ENCODE measurements around the gene VSIG10L. TPM values are rescaled to one million over a fixed set of nuclear protein-coding genes. Genes with fewer than 3 reads are reported as not detected.

The VSIG10L gene
- total RNA-seq, 1 donor from 2014 or later = 1.2 TPM

GRCh38 chr19:51317968-51318367 is 24.0 kb downstream of the VSIG10L start:
- no peak for DNase-seq (ENCODE audit: low read depth)

- no peak for DNase-seq (ENCODE audit: low read depth)
Measured at GRCh38 chr19:51317376-51317775, 24.6 kb downstream of the VSIG10L start.

- DNase-seq (ENCODE audit: low read depth) = no peak
Measured at GRCh38 chr19:51316688-51317087, 25.3 kb downstream of the VSIG10L start.

DNA sequence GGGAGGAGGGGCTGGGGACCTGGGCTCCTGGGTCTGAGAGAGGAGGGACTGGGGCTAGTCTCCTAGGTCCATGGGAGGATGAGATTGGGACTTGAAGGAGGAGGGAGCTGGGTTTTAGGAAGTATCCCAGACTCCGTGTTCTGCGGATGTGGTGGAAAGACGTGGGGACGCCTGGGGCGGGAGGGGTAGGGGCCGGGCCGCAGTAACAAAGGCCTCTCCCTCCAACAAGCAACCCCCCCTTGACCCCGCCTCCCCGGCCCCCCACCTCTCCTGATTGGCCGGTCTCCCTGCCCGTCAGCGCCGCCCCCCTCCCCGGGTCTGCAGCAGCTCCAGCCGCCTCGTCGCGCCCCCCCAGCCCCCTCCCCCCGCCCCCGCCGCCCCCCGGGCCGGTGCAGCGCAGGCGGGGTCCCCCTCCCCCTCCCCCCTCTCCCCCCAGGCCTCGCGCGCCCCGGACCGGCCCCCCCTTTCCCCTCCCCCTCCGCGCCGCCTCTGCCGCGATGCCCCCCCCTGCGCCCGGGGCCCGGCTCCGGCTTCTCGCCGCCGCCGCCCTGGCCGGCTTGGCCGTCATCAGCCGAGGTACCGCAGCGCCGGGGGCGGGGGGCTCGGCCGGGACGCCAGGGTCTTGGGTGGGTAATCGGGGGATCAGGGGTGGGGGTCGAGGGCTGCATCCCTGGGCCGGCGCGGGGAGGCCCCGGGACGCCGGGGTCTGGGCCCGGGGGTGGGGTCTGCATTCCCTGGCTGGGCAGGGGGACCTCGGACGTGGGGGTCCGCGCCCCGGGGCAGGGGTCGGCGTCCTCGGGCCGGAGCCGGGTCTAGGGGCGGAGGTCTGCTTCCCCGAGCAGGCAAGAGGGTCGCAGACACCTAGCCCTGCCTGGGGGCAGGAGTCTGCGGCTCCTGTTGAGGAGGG is 30.3 kb downstream of the VSIG10L start, which contains the start of gene IGLON5:
TSS of gene IGLON5 (plus strand) at position 294 of the 907 bp plus-strand sequence. CDS start at position 498, 204 bp downstream.
- DNase-seq (ENCODE audit: low read depth) = no peak

DNA sequence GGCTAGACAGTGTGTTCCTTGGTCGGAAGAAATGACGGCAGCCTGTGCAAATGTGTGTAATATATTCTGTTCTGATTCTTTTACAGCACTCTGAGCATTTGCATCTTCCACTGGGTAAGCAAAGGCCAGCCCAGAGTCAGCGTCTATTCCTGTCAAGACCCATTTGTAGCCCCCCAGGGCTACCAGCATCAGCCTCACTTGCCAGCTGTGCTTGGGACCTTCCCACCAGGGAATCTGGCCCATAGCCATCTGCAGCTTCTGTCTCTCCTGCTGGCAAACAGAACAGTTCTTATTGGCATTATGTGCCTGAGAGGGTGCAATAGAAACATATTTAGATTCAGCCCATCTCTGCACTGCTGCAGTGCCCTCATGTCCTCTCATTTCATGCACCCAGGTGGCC is 36.5 kb downstream of the VSIG10L start:
- DNase-seq (ENCODE audit: low read depth) = no peak

GRCh38 chr19:51301266-51301665 is 40.7 kb downstream of the VSIG10L start:
- DNase-seq (ENCODE audit: low read depth) = no peak

DNA sequence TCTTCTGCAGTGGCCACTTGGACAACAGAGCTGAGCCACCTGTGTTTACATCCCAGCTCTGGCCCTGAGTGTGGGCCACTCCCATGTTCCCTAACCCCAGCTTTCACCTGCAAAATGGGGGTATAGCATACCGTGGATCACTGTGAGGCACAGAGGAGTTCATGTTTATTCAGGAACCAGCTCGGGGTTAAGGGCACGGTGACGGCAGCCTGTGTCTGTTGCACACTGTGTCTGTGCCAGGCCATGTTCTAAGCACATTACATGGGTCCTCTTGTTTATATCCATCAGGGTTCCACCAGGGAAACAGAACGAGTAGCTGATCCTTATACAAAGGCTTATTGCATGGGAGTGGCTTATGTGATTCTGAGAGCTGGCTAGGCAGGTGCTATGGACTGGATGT is 44.5 kb downstream of the VSIG10L start:
- no peak for DNase-seq (ENCODE audit: low read depth)

DNA sequence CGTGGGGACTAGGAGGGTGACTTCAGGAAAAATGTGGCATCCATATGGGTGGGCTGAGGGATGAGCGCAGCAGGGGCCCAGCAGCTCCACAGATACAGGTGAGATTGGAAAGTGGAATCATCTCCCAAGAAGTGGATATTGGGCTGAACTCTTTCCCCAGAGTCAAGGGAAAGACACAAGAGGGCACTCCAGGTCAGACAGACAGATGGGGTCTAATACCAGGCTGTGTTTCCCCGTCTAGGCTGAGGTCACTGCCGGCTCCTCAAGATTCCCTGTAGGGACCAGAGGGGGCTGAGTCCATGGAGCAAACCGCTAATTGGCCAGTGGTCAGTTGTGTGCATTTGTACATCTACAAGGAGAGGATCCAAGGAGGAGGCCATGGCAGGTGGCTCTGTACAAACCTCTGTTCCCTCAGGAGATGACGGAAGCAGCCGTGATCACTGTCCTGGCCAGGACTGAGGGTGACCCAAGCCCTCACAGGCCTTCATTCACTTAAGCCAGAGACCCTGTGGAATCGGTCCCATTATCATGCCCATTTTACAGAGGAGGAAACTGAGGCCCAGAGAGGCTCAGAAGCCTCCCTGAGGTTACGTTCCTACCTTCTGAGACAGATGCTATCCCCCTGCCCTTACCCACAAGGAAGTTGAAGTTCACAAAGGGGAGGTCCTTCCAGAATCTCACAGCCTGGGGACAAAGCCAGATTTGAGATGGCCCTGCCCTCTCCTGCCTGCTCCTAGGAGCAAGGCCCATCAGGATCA is 45.4 kb downstream of the VSIG10L start:
- DNase-seq (ENCODE audit: low read depth) = no peak

GRCh38 chr19:51295382-51296126 is 46.4 kb downstream of the VSIG10L start:
- DNase-seq (ENCODE audit: low read depth) = no peak

DNA sequence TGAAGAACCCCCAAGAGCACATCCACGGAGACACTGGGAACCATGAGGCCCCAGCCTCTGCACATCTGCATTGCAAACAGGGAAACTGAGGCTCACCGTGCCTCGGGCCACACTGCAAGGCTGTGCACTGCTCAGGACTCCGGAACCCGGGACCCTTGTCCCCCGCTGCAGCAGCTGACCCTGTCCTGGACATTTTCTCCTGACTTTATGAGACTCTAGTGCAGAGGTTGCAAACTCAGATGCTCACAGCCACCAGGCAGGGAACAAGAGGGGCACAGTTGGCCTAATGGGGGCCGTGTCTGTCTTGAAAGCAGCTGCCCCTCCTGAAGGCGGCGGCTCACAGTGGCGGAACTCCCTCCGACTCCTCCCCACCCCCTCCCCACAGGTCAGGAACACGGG is 47.0 kb downstream of the VSIG10L start:
- DNase-seq (ENCODE audit: low read depth) = no peak

DNA sequence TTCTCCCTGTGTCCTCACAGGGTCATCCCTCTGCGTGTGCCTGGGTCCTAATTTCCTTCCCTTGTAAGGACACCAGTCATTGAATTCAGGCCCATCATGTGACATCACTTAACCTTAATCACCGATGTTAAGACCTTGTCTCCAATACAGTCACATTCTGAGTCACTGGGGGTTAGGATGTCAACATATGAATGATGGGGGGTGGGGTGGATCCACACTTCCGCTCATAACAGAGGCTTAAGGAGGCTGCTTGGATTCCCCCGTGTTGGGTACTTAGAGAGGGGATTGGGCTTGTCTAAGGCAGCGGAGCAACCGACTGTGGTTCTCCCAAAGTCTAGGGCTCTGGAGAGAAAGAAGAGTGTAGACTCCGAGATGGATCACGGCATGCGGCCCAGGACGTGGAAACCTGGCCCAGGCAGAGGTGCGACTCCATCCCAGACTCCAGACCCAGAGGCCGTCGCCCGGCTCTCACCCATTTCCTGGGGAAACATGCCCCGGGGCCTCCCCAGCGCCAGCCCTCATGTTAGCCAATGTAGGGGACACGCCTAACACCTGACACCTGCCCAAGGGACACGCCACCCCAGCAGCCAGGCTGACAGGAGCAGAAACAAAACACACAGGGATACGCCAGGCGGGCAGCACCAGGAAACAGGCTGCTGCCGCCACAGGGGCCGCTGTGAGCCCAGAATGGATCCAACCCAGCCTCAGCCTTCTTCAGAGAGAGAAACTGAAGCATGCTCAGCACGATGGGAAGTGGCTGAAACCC is 47.5 kb downstream of the VSIG10L start:
- no peak for DNase-seq (ENCODE audit: low read depth)

DNA sequence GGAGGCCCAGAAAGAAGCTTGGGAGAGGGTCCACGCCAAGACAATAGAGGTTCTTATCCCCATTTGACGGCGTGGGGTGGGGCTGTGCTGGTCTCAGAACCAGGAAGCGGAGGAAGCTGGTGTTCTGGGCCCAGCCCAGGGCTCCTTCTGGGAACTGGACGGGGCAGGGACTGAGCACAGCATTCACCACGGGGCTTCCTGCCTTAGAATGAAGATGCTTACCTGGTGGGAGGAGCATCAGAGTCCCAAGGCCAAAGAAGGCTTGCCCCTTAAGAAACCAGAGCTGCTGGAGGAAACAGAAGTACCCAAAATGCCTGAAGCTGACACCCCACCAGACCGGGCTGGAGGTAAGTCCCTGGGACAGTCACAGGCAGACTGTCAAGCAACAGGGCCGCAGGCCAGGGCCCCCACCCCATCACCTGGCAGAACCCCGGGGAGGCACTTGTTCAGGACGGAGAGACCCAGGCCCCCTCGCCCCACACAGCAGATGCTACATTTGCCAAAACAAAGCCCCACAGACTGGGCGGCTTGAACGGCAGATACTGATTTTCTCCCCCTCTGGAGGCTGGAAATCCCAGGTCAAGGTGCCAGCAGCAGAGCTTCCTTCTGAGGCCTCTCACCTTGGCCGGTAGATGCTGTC is 48.2 kb downstream of the VSIG10L start:
- DNase-seq (ENCODE audit: low read depth) = no peak

- no peak for DNase-seq (ENCODE audit: low read depth)
Measured at GRCh38 chr19:51292971-51293370, 49.0 kb downstream of the VSIG10L start.

DNA sequence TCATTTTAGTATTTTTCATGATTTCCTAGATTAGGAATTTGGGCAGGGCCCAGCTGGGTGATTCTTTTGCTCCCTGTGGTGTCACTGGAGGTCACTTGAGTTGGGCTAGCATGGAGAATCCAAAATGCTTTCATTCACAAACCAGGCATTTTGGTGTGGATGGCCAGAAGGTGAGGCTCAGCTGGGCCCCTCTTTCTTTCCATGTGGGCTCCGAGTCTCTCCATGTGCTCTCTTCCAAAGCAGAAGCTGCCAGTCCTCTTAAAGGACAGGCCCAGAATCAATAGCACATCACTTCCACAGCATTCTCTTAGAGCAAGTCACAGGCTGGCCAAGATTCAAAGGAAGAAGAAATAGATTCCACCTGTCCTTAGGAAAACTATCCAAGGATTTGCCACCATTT is 52.3 kb downstream of the VSIG10L start:
- DNase-seq (ENCODE audit: low read depth) = no peak

- no peak for DNase-seq (ENCODE audit: low read depth)
Measured at GRCh38 chr19:51285682-51286081, 56.3 kb downstream of the VSIG10L start.

DNA sequence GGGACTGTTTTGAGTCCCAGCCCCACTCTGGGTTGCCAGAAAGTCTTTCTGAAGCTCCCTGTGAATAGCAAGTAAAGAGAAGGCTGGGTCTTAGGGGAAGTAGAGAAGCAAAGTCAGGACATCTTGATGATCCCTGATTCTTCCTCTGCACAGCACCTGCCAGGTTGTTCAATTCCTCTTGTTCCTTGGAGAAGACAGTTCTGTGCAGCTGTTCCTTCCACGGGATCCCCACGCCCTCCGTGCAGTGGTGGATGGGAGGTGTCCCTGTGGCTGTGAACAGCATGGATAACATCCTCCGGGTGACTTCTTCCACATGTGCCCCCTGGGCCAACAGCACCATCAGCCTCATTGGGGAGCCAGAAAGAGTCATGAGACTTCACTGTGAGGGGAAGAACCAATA is 59.6 kb downstream of the VSIG10L start:
- DNase-seq (ENCODE audit: low read depth) = no peak

Other genes with a start within 250 kb of the VSIG10L start
- 6.4 and 7.8 TPM in 2 replicates for gene CTU1, start 233.7 kb downstream of the VSIG10L start, total RNA-seq
- not detected in 2 replicates for gene SIGLEC9, start 217.2 kb downstream of the VSIG10L start, total RNA-seq
- not detected in 2 replicates for gene SIGLEC7, start 199.8 kb downstream of the VSIG10L start, total RNA-seq
- gene CD33, start 117.1 kb downstream of the VSIG10L start, total RNA-seq = not detected in 2 replicates
- not detected in 2 replicates for gene SIGLECL1, start 91.1 kb downstream of the VSIG10L start, total RNA-seq
- gene IGLON5, start 30.5 kb downstream of the VSIG10L start, total RNA-seq = 0.05 TPM in 1 of 2 replicates, not detected in the other
- 58.2 and 74.0 TPM in 2 replicates for gene ETFB, start 24.2 kb upstream of the VSIG10L start, total RNA-seq
- not detected in 2 replicates for gene CLDND2, start 26.9 kb upstream of the VSIG10L start, total RNA-seq
- not detected in 2 replicates for gene NKG7, start 30.5 kb upstream of the VSIG10L start, total RNA-seq
- not detected in 2 replicates for gene LIM2, start 45.8 kb upstream of the VSIG10L start, total RNA-seq
- not detected in 2 replicates for gene C19orf84, start 48.5 kb upstream of the VSIG10L start, total RNA-seq
- not detected in 2 replicates for gene SIGLEC10, start 75.5 kb upstream of the VSIG10L start, total RNA-seq
- gene SIGLEC8, start 116.3 kb upstream of the VSIG10L start, total RNA-seq = not detected in 2 replicates
- not detected in 2 replicates for gene CEACAM18, start 136.4 kb upstream of the VSIG10L start, total RNA-seq
- not detected in 2 replicates for gene SIGLEC12, start 159.7 kb upstream of the VSIG10L start, total RNA-seq
- not detected in 2 replicates for gene SIGLEC6, start 189.5 kb upstream of the VSIG10L start, total RNA-seq
- gene ZNF175, start 229.1 kb upstream of the VSIG10L start, total RNA-seq = 3.3 and 12.5 TPM in 2 replicates

All from renal cortical epithelial cell (primary cell).